GM19463 (cell line): ENCODE data around the gene PRDM7.

ENCODE experiments used
- ATAC-seq: cut with Tn5 transposase; IDR thresholded peaks from one replicate; pipeline ENCODE4 v1.9.1; 2021; ENCODE audit warnings: mild to moderate bottlenecking, moderate library complexity; ENCODE audit not compliant: unreplicated experiment

Gene PRDM7

GRCh38 chr16:90040152-90041023, 36.7 kb downstream of the PRDM7 start:
- no peak for ATAC-seq

GRCh38 chr16:90037276-90037675, 39.9 kb downstream of the PRDM7 start:
- ATAC-seq: no peak

- ATAC-seq: no peak
These were observed 41.2 kb downstream of the PRDM7 start for GRCh38 chr16:90035902-90036301.

DNA sequence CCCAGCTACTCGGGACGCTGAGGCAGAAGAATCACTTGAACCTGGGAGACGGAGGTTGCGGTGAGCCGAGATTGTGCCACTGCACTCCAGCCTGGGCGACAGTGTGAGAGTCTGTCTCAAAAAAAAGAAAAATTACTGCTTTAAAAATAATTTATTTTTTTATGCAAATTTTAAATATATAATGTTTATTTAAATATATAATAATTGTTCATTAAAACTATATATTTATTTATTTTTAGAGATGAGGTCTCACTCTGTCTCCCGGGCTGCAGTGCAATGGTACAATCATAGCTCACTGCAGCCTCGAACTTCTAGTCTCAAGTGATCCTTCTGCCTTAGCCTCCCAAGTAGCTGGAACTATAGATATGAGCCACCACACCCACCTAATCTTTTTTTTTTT, 42.6 kb downstream of the PRDM7 start:
- no peak for ATAC-seq

- ATAC-seq: no peak
These were observed 43.7 kb downstream of the PRDM7 start for GRCh38 chr16:90033387-90033786.

DNA sequence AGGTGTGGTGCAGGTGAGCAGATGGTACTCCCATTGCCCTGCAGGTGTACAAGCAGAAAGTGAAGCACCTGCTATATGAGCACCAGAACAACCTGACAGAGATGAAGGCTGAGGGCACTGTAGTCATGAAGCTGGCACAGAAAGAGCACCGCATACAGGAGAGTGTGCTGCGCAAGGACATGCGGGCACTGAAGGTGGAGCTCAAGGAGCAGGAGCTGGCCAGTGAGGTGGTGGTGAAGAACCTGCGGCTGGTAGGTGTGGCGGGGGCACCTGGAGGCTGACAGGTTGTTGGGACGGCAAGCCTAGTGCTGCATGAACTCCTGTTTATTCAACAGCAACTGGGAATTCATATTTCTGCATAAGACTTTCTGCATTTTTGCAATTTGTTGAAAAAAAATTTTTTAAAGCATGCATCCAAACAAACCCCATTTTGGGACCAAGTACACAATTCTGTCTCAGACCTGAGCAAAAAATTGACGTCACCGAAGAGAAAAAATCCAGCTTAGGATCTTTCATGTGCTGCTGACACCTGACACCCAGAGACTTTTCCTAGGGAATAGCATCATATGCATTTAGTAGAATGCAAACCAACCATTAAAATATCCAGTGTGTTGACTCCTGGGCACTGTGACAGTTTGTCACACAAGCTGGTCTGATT, 44.3 kb downstream of the PRDM7 start:
- ATAC-seq: no peak

DNA sequence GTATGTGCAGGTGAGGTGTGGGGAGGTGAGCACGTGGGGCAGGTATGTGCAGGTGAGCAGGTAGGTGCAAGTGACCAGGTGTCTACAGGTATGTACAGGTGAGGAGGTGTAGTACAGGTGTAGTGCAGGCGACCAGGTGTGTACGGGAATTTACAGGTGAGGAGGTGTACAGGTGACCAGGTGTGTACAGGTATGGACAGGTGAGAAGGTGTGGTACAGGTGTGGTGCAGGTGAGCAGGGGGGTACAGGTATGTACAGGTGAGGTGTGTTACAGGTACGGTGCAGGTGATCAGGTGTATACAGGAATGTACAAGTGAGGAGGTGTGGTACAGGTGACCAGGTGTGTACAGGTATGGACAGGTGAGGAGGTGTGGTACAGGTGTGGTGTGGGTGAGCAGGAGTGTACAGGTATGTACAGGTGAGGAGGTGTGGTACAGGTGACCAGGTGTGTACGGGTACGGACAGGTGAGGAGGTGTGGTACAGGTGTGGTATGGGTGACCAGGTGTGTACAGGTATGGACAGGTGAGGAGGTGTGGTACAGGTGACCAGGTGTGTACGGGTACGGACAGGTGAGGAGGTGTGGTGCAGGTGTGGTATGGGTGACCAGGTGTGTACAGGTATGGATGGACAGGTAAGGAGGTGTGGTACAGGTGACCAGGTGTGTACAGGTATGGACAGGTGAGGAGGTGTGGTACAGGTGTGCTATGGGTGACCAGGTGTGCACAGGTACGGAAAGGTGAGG, 45.0 kb downstream of the PRDM7 start:
- no peak for ATAC-seq

DNA sequence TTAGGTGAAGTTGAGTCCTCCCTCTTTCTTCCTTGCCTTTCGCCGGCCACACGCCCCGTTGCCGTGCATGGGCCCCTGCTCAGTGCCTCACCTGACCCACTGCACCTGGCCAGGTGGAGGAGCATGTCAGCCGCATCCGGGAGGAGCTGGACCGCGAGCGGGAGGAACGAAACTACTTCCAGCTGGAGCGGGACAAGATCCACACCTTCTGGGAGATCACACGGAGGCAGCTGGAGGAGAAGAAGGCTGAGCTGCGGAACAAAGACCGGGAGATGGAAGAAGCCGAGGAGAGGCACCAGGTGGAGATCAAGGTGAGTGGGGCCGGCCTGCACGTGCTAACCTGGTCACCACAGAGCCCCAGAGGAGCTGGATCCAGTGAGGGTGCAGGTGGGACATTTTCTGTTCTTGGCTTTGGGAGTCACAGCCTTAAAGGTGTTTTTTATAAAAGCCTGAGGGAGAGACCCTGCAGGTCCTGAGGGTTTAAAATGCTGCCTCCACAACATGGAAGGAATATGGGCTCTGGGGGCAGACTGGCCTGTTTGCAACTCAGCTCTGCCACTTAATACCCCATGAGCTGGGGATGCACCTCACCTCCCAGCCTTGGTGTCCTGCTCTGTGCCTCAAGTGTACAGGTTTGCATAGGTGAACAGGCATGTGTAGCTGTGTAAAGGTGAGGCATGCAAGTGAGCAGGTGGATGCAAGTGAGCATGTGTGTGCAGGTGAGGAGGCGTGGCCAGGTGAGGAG, 45.8 kb downstream of the PRDM7 start:
- ATAC-seq: no peak

- ATAC-seq: no peak
These were observed 48.1 kb downstream of the PRDM7 start for GRCh38 chr16:90028985-90029384.

GRCh38 chr16:90027611-90028010, 49.5 kb downstream of the PRDM7 start:
- ATAC-seq: no peak

DNA sequence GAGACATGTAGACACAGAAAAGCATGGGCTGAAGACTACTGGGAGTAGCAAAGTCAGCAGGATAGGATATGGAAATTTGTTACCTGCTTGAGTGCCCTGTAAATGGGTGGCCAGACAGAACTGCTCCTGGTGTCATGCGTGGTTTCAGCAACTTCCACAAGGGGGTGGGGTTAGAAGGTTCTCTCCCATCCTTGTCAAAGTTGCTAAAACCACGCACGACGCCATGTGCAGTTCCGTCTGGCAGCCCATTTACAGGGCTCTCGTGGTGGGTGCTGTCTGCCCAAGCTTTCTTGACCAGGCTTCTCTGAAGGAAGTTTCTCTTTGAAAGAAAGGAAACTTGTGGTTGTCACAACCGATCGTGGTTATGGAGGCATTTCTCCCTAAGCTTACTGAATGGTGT, 51.0 kb downstream of the PRDM7 start:
- ATAC-seq: no peak

- no peak for ATAC-seq
These were observed 54.1 kb downstream of the PRDM7 start for GRCh38 chr16:90023078-90023447.

- peak; percentile 60 for ATAC-seq
These were observed 54.7 kb downstream of the PRDM7 start for GRCh38 chr16:90022209-90023077.

GRCh38 chr16:90020838-90021382, 56.2 kb downstream of the PRDM7 start:
- ATAC-seq: no peak

- ATAC-seq: no peak
These were observed 56.8 kb downstream of the PRDM7 start for GRCh38 chr16:90020260-90020837.

DNA sequence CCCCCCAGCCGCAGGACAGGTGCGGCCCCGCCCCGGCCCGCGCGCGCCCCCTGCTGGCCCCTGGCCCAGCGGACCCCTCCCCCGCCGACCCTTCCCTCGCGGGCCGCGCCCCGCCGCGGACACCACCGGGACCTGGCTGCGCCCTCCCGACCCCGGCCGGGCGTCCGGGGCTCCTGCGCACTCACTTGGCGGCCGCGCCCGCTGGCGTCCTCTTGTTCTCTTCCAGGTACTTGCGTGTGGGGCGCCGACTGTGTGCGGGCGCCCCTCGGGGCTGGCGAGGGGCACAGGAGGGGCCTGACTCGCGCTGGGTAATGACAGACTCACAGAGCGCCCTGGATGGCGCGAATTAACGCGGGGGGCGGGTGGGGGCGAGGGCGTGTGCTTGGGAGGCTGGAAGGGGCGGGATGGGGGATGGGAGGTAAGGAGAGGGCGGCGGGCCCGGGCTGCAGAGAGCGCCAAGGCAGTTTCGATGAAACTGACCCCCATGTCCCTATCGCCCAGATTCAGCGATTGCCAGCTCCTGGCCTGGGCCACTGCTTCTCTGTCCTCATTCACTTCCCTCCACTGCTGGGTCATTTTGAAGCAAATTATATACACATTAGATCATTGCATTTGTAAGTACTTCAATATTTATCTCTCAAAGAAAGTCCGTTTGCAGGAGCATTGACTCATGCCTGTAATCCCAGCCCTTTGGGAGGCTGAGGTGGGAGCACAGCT, 57.4 kb downstream of the PRDM7 start:
- ATAC-seq: peak; percentile 51

- peak; percentile 5 for ATAC-seq
These were observed 58.2 kb downstream of the PRDM7 start, which contains the start of gene DBNDD1 for GRCh38 chr16:90018652-90019542. DBNDD1 (minus strand) TSS chr16:90019456; CDS start chr16:90019341, 115 bp downstream.

DNA sequence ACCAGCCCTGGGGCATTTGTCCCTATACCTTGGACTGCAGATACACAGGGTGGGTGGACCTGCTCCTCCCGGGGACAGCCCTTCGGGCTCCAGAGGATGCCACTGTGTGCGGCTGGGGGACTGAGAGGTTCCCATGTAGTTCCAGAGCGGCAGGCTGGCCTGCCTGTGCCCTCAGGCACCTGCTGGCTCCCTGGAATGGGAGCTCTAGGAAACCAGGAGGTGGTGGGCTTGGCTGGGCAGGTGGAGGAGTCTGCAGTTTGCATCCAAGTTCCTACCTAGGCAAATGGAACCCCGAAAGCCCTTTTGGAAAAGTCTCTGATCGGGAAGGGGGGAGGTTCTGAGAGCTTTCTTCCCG, 58.9 kb downstream of the PRDM7 start:
- ATAC-seq: no peak
